Stimulated activated CD4-positive, alpha-beta T cell treated with anti-CD3 and anti-CD28 coated beads, TNF-alpha, amount 100 ng/mL, for 1 hour (primary cell): Measurements from ENCODE around the gene MAP2K2.

Source experiments
- DNase-seq, 3 donors: peaks; one replicate each; pipeline ENCODE4 v3.0.0-alpha.2; 2020; ENCODE audit warnings: low read depth in 3 of 3, low spot score in 1 of 3

Gene MAP2K2

DNA sequence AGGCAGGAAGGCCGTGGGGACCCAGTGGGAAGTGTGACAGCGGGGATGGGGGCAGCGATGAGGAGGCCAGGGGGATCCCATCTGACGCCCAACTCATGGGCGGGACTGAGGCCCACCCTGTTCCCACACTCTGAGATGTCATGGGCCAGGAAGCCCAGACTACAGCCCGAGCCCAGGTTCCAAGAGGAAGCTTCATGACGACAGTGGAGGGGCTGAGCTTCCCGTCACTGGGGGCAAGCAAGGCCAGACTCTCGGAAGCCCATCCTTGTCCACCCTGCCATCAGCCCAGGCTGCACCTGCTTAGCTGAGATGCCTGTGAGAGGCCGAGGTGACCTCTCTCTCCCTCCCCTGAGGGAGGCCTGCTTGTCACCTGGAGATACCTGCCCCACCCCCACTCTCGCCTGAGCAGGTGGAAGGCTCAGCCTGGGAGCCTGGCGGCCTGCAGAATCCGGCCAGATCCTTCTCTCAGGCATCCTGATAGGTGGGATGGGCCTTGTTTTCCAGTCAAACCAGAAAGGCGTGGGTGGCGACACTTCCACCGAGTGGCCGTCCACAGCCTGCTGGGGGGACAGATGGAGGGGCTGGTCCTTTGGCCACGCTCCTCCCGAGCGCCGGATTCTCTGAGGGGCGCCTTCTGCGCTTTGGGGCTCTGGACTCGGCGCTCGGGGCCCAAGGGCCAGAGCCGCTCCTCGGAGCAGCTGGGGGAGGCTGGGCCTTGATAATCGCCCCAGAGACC, 62.1 kb downstream of the MAP2K2 start:
- no peak for DNase-seq

DNA sequence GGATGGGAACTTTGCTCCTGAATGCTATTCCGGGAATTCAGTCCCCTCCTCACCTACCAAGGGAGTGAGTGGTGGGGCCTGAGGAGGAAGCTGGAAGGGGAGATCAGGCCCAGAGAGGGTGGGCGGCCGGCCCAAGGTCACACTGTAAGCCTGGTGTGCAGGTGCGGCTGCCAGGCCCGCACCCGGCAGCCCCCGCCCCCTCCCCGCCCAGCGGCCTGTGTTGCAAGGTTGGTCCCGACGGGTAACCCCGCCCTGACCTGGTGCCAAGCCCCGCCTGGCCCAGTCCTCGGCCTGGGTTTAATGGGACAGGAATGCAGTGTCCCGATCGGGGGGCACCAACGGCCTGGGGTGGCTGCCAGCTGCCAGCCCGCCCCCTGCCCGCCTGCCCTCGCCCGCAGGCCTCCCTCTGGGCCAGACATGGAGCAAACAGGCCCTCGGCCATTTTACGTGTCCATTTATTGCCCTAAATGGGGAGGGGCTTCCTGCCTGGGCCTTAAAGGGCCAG, 62.7 kb downstream of the MAP2K2 start:
- no peak for DNase-seq

DNA sequence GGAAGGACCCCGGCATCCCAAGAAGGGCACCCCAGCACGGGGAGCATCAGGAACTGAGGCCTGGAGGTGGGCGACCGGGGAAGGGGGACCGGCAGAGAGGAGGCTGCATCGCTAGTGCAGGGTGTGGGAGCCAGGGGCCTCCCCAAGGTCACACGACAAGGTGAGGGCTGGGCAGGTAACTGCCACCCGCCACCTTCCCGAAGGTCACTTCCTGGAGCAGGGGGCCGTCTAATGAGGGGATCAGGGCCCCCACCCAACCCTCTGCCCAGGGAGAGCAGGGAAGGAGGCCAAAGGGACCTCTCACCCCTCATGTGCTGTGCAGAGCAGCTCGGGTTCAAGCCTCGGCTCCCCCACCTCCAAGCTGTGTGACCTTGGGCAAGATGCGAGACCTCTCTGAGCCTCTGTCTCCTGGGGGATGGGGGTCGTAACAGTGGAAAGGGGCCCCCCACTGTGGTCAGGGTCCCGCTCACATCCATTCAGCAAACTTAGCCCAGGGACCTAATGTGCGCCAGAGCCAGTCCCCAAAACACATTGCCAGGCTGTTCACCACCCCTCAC, 63.2 kb downstream of the MAP2K2 start:
- DNase-seq, result no peak

DNA sequence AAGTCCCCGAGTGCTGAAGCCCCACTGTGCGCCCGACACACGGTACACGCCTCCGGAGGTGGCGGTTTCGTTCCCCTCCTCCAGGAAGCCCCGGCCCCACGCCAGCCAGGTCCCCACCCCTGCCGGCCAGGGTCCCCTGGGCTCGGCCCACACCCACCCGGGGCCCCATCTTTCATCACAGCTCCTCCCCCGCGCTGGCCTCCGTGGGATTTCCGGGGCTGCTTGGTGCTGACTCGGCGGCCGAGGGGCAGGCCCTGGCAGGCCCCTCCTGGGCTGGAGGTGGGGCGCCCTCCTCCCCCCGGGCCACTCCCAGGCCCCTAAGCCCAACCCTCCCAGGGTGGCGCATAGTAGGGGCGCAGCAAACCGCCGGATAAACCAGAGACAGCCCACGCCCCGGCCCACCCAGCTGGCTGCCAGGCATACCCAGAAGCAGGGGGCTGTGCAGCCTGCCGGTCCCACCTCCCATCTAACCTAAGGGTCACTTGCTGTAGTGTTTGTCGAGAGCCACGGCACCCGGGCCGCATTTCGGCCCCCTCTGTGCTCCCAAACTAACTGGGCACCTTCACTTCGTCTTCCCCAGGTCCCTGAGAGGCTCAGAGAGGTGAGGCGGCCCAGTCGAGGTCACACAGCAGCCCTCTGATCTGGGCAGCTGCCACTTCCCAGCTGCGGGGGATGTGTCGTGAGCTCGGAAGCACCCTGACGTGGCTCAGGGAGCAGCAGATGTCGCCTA, 63.9 kb downstream of the MAP2K2 start:
- DNase-seq, result no peak

DNA sequence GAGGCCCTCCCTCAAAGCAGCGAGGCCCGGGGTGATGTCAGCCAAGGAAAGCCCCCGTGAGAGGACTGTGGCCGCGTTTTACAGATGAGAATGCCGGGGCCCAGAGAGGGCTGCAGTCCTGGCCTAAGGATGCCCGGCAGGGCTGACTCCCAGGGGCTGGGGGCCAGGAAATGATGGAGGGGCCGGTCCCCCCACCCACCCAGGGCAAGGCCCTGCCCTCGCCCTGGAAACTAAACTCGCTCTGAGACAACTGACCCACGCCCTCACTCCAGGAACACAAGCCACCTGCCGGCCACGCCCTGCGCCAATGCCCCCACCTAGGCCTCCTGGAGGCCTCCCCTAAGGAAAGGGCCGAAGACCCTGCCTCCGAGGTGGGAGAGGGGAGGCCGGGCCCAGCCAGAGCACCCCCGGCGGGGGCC, 64.5 kb downstream of the MAP2K2 start:
- no peak for DNase-seq

DNA sequence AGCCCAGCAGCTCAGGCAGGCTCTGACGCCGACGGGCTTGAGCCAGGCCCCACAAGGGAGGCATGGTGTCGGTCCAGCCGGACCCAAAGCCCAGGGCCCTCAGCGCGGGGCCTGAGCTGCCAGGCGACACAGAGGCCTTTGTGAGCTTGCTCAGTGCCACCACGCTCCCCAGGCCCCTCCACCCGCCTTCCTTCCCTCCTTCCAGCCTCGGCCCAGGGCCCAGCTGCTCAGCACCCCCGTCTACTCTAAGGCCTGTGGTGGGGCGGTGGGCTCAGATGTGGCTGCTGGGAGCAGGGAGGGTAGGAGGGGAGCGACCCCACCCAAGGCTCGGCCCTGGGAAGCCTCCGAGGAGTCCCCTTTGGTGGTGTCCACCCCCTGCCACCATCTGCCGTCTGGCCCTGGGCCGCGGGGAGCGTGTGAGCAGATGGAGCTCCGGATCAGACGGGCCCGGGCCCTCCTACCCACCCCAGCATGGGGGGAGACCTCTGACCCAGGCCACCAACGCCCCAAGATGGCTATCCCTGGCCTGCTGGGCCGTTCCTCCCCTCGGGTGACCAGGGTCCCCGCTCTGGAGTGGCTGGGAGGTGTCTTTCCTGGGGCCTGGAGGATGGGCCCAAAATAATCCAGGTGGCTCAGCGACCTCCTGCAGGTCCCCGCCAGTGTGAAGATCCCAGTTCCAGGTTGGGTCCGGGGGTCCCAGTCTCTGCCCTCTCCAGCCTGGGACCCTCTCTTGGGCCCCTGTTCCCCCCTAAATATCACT, 65.0 kb downstream of the MAP2K2 start:
- DNase-seq, result no peak

DNA sequence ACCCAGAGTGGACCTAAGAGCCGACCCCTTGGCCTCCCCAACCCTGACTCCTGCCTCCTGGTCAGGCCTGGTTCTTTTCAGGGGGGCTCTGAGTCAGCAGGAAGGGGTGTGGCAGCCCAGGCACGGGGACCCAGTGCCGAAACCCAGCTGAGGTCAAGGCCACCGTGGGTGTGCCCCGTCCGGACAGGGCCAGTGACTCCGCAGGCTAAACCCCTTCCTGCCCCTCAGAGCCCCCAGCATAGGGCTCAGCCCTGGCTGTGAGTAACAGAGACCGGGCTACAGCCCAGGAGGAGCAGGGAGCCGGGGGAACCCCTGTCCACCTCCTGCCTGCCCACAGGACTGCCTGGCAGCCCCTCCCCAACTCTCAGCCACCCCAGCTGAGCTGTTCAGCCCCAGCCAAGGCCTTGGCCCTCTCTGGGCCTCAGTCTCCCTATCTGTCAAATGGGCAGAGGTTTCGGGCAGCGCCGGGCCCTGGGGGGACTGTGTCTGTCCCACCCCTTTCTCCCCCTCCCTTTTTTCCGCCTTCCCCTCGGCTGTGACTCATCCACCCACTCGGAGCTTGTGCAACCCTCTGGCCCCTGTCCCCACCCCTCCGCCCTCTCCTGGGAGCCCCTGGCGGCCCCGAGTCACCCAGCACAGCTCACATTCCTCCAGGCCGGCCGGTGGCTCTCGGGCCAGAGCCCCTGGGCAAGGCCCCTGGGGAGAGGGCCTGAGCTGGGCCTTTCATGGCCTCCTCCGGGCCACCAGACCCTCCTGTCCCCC, 65.8 kb downstream of the MAP2K2 start:
- DNase-seq, result peak in 1 of 3 donors; percentile 39

DNA sequence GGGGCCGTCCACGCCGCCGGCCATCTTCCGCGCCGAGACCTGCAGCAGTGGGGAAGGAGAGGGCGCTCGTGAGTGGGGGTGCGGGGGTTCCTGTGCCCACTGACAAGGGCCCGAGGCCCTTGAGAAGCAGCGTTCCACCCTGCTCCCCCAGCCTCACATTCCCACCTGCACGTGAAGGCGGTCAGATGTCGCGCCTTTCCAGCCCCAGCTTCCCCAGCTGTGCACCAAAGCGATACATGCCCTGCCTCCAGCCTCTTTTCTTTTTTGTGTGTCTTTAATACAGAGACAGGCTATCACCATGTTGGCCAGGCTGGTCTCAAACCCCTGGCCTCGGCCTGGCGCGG, 68.7 kb downstream of the MAP2K2 start:
- no peak for DNase-seq

DNA sequence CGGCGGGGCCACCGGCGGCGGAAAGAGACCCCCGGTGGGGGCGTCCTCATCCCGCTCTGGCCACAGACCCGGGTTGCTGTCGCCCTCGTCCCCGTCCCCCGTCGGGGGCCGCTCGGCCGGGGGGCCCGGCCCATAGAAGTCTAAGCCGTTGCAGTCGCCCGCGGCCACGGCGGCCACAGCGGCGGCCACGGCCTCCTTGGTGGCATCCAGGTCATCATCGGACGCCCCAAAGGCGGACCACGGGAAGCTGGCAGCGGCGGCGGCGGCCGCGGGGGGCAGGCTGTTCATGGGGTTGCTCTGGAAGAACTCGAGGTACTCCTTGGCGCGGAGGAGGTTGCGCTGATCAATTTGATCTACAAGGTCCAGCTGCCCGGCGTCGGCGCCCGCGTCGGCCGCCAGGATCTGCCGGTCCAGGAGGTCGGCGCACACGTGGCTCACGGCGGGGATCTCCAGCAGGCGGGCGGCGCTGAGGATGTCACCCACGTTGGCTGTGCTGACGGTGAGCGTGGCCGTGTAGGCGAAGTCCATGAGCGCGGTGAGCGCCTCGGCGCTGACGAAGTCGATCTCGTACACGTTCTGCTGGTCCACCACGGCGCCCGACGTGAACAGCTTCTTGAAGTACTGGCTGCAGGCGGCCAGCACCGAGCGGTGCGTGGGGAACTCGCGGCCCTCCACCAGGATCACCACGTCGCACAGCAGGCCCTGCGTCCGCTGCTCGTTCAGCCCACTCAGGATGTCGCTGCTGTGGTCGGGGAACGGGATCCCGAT, 69.3 kb downstream of the MAP2K2 start:
- DNase-seq, result no peak

DNA sequence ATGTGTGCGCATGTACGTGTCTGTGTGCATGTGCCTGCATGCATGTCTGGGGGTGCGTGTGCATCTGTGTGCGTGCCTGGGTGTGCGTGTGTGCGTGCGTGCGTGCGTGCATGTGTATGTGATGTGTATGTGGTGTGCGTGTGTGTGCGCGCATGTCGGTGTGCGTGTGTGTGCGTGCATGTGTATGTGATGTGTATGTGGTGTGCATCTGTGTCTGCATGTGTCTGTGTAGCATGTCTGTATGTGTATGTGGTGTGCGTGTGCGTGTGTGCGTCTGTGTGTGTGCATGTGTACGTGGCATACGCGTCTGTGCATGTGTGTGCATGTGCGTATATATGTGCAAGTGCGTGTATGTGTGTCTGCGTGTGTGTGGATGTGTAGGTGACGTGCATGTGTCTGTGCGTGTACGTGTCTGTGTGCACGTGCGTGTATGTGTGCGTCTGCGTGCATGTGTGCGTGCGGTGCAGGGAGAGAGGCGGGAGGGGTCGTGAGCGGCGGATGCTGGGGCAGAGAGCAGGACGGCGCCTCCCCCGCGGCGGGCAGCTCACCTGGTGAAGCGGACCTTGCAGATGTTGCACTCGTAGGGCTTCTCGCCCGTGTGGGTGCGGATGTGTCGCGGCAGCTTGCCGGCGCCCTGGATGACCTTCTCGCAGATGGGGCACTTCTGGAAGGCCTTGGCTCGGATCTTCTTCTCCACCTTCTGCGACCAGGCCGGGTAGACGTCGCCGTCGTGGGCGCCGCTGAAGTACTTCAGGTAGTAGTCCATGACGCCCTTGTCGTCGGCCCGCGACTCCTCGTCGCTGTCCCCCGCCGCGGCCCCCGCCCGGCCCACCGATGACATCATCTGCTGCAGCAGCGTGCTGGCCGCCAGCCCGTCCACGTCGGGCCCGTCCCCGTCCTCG, 70.2 kb downstream of the MAP2K2 start:
- DNase-seq, result no peak

DNA sequence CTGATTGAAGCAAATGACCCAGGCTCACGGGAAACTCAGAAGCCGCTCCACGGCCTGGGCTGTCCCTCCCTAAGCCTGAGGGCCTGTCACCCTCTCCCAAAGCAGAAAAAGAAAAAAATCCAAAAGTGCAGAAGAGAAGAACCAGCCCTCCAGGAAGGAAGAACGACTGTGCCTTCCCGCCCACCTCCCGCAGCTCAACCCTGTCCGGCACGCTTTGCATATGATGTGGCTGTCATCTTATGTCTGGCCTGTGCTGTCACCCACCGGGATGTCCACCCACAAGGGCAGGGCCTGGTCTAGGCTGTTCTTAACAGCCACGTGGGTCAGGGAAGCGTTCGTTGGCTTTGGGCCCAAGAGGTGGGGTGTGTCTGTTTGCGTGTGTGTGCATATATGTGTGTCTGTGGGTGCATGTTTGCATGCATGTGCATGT, 70.9 kb downstream of the MAP2K2 start:
- DNase-seq, result no peak

DNA sequence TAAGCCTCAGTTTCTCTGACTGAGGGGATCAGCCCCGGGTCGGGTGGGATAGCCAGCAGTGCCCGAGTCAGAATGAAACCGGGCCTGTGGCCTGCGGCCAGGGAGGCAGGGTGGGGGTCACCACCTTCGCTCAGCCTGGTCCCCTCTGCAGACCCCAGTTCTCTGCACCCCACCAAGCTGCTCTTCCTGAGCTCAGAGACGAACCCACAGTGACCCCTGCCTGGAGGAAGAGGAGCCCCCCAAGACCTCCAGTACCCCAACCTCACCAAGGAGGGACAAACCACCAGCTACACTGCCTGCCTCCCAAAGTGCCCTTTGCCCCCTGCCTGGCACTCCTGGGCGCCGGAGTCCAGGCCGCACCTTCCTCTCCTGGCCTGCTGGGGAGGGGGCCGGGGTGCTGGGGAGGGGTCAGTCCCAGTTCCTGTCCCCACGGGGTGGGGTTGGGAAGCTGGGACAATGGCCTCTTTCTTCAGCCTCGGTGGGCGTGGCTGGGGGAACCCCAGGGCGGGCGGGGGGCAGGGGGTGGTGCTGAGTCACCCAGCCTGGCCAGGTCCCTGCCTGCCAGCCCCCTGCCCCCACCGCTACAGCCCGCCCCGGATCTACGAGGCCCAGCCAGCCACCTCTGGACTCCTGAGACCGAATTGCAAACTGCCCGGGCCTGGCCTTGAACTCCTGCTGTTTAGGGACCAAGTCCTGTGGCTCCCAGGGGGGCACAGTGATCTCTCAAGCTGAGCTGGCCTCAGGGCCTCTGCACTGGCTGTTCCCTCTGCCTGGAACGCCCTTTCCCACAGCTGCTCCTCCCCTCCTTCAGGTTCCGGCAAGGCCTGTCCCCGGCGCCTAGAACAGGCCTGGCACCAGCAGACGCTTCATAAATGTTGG, 71.6 kb downstream of the MAP2K2 start:
- no peak for DNase-seq

DNA sequence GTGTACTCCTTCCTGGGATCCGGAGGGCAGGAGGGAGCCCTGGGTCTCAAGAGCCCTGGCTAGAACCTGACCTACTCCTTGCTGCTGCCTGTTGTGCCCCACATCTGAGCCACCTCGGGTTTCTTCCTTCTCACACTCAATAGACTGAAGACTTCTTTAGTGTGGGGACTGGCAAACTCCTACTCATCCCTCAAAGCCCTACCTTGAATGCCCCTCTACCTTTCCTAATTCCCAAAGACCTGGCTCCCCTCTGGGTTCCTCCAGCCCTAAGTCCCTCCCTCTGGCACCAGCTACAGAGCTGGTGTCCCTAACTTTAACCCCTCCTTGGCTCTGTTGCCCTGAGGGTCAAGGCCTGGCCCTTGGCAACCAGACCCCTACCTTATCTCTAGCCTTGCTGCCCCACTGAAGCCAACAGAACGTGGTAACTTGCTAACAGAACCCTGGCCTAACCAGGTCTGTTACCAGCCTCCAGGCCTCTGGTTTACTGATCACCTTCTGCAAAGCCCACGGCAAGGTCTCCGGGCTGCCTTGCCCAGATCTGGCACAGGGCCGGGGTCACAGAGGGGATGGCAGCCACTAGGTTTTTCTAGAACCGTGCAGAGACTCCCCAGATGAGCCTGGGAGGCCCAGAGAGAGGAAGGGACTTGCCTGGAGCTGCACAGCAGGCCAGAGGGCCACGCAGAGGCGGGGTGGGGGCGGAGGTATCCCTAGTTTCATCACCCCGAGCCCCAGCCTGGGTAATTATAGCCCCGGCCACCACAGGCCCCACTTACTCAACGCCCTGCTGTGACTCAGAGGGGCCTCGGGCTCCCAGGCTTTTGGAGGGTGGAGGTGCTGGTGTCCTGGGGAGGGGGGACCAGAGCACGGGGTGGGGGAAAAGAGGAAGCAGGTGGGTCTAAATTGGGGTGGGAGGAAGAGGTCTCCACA, 72.5 kb downstream of the MAP2K2 start:
- no peak for DNase-seq

DNA sequence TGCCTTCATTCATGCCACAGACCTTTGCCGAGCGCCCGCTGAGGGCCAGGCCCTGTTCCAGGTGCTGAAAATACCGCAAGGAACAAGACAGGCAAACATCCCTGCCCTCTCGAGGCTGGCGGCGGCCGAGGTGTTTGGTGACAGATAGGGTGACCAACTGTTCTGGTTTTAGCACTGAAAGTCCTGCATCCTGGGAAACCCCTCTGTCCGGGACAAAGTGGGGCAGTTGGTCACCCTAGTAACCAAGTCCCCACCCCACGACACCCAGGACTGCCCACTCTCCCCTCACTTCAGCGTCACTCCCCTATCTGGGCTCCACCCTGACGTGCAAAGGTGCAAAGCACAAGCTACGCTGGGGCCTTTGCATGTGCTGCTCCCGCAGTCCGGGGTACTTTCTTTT, 74.5 kb downstream of the MAP2K2 start:
- DNase-seq, result no peak

DNA sequence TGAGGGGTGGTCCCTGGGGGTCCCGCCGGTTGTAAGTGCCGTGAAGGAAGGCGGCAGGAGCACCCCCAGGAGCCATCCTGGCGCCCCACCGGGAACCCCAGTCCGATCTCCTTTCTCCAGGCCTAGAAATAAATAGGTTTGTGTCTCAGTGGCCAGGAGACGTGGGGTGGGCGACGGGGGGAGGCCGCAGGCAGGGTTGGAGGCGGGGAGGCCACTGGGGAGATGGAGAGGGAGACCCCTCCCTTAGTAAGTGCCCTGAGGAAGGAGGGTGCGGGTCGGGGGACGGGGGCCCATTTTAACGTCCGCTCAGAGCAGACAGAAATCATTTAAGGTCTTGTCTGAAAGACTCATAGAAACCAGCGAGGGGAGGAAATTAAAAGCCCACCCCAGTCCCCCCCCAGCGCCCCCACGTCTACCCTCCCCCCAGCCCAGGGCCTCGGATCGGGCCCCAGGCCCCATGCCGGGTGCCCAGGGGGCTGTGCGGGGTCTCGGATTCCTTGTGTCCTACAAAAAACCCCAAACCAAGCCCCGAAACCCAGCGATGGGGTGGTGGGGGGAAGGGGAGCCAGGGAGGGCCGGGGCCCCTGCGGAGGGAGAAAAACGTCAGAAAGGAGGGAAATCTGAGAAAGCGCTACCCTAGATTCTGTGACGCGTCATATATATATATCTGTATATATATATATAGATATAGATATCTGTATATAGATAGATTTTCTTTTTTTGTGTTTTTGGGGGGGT, 76.8 kb downstream of the MAP2K2 start:
- no peak for DNase-seq

DNA sequence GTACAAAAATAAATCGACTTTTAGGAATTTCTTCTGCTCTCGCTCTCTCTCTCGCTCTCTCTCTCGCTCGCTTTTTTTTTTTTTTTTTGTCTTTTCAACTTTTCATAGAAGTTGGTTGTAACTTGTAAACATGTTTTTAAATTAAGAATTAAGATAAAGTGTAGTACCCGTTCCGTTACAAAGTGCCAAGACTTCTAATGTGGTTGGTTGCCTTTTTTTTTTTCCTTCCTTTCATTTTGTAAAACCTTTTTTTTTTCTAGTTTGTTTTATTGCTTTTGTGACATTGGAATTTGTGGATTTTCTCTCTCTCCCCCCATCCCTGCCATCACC, 77.6 kb downstream of the MAP2K2 start:
- no peak for DNase-seq
